ENCODE results near the gene UBE2G2.

- TF ChIP-seq CTCF (optimal IDR thresholded peaks at IDR 0.05 in 1 of 3, IDR thresholded peaks at IDR 0.05 in 1 of 3, conservative IDR thresholded peaks at IDR 0.05 in 1 of 3; ENCODE audit: extremely low read depth in 1 of 3, insufficient read depth in 2 of 3, low read length in 3 of 3): no peak
- TF ChIP-seq EZH2 (IDR thresholded peaks at IDR 0.05; ENCODE audit: low read length): no peak
These were observed 51.6 kb downstream of the UBE2G2 start for GRCh38 chr21:44749759-44750674.
